Thoracic aorta (tissue), 2 donors: ENCODE measurements around the gene SHROOM4. TPM values are rescaled to one million over a fixed set of nuclear protein-coding genes. Genes with fewer than 3 reads are reported as not detected.

Experiments
- ATAC-seq: fragments of 150-250 bp; one replicate; pipeline ENCODE4 v1.8.0; 2017; ENCODE audit warnings: low read depth; ENCODE audit not compliant: insufficient number of reproducible peaks, low FRiP score
- DNase-seq: peaks from one replicate; pipeline ENCODE4 v3.0.0-alpha.2; 2020; ENCODE audit warnings: low spot score
- H3K27ac ChIP-seq, 2 donors: fragments of 200-600 bp; sonication (generic); 1 replicate in 1 of 2; 2 replicates in 1 of 2; pipeline ENCODE4 v1.5.1; 2016; ENCODE audit warnings: mild to moderate bottlenecking in 2 of 2, moderate library complexity in 2 of 2
- H3K27me3 ChIP-seq: fragments of 200-600 bp; sonication (generic); replicated peaks from 2 replicates; pipeline ENCODE4 v1.6.0; 2016; ENCODE audit warnings: mild to moderate bottlenecking; ENCODE audit not compliant: insufficient read depth
- H3K36me3 ChIP-seq: fragments of 200-600 bp; sonication (generic); one replicate; pipeline ENCODE4 v1.5.1; 2016
- H3K4me1 ChIP-seq, 2 donors: fragments of 200-600 bp; sonication (generic); 1 replicate in 1 of 2; 2 replicates in 1 of 2; pipeline versions ENCODE4 v1.5.1 to v1.6.0; 2016; ENCODE audit warnings: low read depth in 2 of 2, mild to moderate bottlenecking in 1 of 2; ENCODE audit not compliant: control insufficient read depth in 1 of 2
- H3K4me3 ChIP-seq: fragments of 200-600 bp; sonication (generic); 2 replicates; pipeline ENCODE4 v1.5.1; 2016; ENCODE audit warnings: mild to moderate bottlenecking
- H3K9me3 ChIP-seq: fragments of 200-600 bp; sonication (generic); 2 replicates; pipeline ENCODE4 v1.5.1; 2016
- CTCF ChIP-seq: fragments of 200-600 bp; sonication (generic); IDR thresholded peaks from one replicate; pipeline ENCODE4 v1.5.1; 2019; ENCODE audit warnings: antibody characterized with exemption
- total RNA-seq, 2 donors: library from RNA; depleted of rRNA; stranded (reverse); fragments of >200 nt; gene quantifications; one replicate each; pipeline versions ENCODE4 v1.1.0 to v1.2.3, GENCODE V29; 2016

Gene SHROOM4
- total RNA-seq, 2 donors from 2014 or later = 16.0 to 24.2 TPM

GRCh38 chrX:50716706-50717105 is 97.3 kb downstream of the SHROOM4 start:
- no peaks in the 10 kb centered on the region for H3K36me3 ChIP-seq
- TF ChIP-seq CTCF = no peak
- no peak overlapping the region for H3K4me3 ChIP-seq
- H3K9me3 ChIP-seq = no peaks in the 10 kb centered on the region
- DNase-seq (no peak), ATAC-seq (no peak)
- H3K27ac ChIP-seq = no peak overlapping the region
- H3K4me1 ChIP-seq = no peaks in the 10 kb centered on the region
- H3K27me3 ChIP-seq = no peaks in the 10 kb centered on the region

GRCh38 chrX:50712777-50713176 is 101.2 kb downstream of the SHROOM4 start:
- Histone ChIP-seq H3K36me3 (no peaks in the 10 kb centered on the region), H3K27ac (no peak overlapping the region), H3K4me3 (no peak overlapping the region), H3K9me3 (no peaks in the 10 kb centered on the region), H3K4me1 (peaks cover 0 to 6% of the 10 kb centered on the region in 2 donors), H3K27me3 (no peaks in the 10 kb centered on the region)
- ATAC-seq = no peak
- no peak for TF ChIP-seq CTCF
- no peak for DNase-seq

GRCh38 chrX:50711907-50712306 is 102.1 kb downstream of the SHROOM4 start:
- ATAC-seq (no peak), DNase-seq (no peak)
- no peak overlapping the region for H3K27ac ChIP-seq
- no peak for TF ChIP-seq CTCF
- H3K4me1 ChIP-seq = peaks cover 0 to 14% of the 10 kb centered on the region in 2 donors
- no peaks in the 10 kb centered on the region for H3K36me3 ChIP-seq
- H3K9me3 ChIP-seq = no peaks in the 10 kb centered on the region
- H3K27me3 ChIP-seq = no peaks in the 10 kb centered on the region
- H3K4me3 ChIP-seq = no peak overlapping the region

- ATAC-seq (no peak), DNase-seq (no peak)
- no peak for TF ChIP-seq CTCF
- no peak overlapping the region for H3K4me3 ChIP-seq
- H3K36me3 ChIP-seq = no peaks in the 10 kb centered on the region
- H3K27me3 ChIP-seq = no peaks in the 10 kb centered on the region
- peak overlapping the region; percentile 22 to 38 for H3K27ac ChIP-seq
- peaks cover 6 to 26% of the 10 kb centered on the region in 2 donors for H3K4me1 ChIP-seq
- H3K9me3 ChIP-seq = no peaks in the 10 kb centered on the region
These were observed 105.9 kb downstream of the SHROOM4 start for GRCh38 chrX:50707955-50708699.

- no peak for TF ChIP-seq CTCF
- ATAC-seq = no peak
- Histone ChIP-seq H3K4me3 (no peak overlapping the region), H3K4me1 (peaks cover 6 to 26% of the 10 kb centered on the region in 2 donors), H3K27me3 (no peaks in the 10 kb centered on the region), H3K9me3 (no peaks in the 10 kb centered on the region), H3K27ac (no peak overlapping the region), H3K36me3 (no peaks in the 10 kb centered on the region)
- DNase-seq = no peak
These were observed 106.6 kb downstream of the SHROOM4 start for GRCh38 chrX:50707405-50707804.
